Femur (tissue), 1 donor: ENCODE results near the gene FOXJ3.
A peak's percentile ranks its signal among the peaks of the same experiment; 100 is the strongest.

Experiments
- DNase-seq: peaks from one replicate; pipeline ENCODE4 v3.0.0-alpha.2; 2017

FOXJ3 gene

DNA sequence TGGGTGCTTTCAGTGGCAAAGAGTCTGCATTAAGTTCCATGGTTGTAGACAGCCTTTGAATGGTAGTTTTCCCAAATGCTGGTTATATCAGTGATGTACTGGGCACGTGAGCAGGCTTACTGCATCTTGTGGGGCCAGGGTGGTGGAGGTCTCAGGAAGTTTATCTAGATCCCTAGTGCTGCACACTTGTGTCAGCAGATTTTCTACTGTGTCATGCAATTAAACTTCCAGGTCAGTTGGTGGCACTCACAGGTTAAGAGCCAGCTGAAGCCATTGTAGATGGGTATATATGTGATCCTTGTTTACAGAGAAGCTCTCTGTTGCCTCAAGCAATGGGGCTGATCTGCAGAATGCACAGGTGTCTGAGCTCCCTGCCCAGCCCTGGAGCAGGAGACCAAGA lies 33.0 kb downstream of the FOXJ3 start:
- DNase-seq: no peak

DNA sequence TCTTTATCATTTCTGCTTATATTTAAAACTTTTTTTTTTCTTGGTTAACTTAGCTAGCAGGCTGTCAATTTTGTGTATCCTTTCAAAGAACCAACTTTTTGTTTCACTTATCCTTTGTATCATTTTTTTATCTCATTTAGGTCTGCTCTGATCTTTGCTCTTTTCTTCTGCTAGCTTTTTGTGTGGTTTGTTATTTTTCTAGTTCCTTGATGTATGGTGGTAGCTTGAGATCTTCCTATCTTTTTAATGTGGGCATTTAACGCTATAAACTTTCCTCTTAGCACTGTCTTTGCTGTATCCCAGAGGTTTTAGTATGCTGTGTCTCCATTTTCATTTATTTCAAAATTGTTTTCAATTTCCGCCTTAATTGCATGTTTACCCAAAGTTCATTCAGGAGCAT lies 36.5 kb downstream of the FOXJ3 start:
- no peak for DNase-seq

DNA sequence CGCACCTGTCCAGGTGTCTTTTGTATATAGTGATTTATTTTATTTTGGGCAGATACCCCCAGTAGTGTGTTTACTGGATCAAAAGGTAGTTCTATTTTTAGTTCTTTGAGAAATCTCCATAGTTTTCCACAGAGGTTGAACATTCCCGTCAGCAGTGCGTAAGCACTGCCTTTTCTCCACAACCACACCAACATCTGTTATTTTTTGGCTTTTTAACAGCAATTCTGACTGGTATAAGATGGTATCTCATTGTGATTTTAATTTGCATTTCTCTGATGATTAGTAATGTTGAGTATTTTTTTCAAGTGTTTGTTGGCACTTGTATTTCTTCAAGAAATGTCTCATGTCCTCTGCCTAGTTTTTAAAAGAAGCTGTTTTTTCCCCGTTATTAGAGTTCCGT lies 39.2 kb downstream of the FOXJ3 start:
- no peak for DNase-seq

DNA sequence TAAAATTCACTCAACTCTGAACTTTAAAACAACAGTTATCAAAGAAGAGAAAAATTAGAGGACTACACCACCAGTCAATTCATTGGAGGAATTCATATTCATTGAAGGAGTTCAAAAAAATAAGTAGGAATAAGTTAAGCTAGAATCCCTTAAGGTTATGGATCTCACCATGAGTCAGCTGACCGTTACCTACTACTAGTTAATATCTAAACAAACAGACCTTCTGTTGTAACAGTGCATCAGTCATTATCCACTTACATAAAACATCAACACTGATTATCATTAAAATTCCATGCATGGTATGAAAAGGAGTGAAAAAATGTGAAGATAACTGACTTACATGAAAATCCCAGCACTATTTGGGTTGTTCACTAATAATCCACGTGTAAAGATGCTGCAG lies 44.9 kb downstream of the FOXJ3 start:
- no peak for DNase-seq

DNA sequence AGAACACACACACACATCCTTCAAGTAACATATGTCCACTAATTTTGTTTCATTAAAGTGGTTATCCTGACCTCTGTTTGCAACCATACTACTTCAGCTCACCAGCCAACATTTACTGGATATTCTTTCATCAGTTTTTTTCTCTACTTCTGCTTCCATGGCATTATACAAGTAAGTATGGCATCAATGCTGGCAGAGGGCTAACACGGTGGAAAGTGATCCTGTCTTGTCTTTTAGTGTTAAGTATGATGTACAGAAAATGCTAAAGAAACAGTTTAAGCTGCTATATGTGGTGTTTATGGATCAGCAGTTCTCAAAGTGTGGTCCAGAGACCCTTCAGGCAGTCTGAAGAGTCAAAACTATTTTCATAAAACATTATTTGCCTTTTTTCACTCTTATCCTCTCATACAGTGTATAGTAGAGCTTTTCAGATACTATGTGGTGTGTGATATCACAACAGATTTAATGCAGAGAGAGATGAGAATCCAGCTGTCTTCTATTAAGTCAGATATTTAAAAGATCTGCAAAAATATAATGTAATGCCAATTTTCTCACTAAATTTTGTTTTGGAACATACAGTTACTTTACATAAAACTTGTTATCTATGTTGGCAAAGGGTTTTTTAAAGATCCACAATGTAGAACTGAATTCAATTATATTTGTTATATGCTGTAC lies 46.6 kb downstream of the FOXJ3 start:
- DNase-seq: no peak

DNA sequence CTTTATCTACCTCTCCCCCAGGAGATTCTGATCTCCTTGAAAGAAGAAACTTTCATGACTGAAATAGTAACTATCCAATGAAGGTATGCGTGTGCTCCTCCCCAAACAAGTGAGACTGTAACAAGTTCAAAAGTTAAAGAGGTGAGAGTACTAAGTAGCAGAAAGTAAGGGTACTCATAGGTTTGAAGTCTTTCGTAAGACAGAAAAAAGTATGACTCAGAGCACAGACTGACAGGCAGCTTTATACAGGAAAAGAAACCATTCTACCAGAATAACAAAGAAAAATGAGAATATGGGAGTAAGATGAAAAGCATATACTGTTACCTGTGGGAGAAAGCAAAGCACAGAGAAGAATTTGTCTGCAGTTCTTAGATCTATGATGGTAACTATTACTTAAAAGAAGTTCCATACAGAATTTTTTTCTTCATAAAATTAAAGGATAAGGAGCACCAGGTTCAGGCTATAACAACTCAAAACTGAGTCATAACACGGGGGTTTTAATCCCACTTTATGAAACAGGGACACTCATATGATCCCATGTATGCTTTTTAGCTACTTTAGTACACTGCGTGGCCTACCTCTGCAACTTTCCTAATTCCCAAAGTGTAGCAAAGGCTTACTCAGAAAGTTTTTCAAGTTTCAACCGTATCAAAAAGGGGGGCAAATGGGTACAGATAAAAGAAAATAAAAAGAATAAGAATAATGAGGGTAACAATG lies 52.0 kb downstream of the FOXJ3 start:
- DNase-seq: no peak

DNA sequence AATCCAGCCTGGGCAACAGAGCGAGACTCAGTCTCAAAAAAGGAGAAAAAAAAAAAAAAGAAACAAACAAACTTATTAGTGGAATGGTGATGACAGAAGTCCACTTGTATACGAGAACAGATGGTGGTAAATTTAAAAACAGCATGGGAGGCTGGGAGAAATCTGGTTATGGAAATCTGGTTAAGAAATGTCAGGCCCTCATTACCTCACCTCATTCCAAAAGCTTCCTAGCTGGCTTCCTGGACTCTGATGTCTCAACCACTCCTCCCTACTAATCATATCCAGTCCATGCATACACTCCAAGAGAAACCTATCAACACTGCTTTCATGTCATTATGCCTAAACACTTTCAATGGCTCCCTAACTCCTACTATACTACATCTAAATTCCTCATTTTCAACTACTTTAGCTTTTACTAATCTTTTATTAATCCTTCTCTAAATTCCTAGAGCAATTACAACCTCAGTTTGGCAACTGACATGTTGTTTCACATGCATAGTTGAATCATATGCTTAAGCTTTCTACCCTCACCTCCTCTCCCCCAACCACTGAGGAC lies 52.9 kb downstream of the FOXJ3 start:
- DNase-seq: no peak

DNA sequence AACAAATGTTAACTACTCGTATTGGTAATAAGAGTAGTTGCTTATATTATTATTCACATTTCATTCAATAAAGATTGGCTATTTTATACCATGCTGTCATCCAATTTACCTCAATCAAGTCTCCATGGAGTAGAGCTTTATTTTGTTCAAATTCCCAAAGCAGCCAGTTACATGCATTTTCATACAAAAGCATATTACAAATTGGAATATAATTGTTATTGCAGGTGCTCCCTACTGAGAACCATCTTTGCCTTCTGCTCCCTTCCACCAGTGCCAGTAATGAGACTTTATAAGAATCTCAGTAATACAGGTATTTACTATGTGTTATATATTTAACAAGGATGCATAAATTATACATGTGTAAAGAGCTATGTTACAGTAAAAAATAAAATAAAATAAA lies 54.2 kb downstream of the FOXJ3 start:
- no peak for DNase-seq

DNA sequence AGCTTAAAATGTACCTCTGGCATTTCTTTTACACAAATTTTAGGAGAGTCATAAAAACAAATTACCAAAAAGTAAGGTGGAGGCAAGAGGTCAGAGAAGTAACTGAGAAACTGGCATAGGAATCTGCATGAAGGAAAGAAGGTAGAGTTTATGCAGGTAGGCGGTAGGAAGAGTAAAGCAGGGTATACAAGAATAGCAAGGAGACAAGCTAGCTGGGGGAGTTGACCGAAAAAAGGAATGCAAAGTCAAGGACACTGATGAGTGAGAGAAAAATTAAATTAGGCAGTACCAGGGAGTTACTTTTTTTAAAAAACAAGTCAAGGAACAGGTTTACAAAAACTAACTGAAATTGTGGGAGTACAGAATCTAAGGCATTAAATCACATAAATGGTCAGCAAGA lies 56.0 kb downstream of the FOXJ3 start:
- no peak for DNase-seq

DNA sequence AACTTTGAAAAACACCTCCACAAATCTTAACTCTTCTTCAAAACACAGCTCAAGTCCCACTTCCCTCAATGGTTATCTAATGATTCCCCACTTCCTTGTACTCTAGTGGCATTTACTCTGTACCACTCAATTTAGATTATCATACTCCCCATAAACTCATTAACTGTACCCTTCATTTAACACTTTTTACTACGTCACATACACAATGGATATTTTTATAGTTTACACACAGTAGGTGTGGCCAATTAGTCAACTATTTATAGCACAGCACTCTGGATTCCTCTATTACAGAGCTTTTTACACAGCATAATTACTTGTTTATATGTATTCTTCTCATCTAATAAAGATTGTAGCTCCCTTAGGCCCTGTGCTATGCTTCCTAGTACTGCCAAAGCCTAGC lies 62.1 kb downstream of the FOXJ3 start:
- DNase-seq: no peak

DNA sequence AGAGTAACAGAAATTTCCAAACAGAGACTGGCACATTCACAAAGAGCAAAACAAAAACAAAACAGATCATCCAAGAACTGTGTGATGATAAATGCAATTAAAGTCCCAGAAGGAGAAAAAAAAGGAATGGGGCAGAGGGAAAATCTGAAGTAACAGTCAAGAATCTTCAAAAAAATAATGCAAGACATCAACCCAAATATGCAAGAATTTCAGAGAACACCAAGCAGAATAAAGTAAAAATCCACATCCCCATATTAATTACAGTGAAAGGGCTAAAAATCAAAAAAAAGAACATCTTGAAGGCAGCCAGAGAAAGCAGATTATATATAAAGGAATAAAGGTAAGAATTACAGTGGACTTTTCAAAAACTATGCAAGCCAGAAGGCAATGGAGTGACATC lies 67.1 kb downstream of the FOXJ3 start:
- no peak for DNase-seq

DNA sequence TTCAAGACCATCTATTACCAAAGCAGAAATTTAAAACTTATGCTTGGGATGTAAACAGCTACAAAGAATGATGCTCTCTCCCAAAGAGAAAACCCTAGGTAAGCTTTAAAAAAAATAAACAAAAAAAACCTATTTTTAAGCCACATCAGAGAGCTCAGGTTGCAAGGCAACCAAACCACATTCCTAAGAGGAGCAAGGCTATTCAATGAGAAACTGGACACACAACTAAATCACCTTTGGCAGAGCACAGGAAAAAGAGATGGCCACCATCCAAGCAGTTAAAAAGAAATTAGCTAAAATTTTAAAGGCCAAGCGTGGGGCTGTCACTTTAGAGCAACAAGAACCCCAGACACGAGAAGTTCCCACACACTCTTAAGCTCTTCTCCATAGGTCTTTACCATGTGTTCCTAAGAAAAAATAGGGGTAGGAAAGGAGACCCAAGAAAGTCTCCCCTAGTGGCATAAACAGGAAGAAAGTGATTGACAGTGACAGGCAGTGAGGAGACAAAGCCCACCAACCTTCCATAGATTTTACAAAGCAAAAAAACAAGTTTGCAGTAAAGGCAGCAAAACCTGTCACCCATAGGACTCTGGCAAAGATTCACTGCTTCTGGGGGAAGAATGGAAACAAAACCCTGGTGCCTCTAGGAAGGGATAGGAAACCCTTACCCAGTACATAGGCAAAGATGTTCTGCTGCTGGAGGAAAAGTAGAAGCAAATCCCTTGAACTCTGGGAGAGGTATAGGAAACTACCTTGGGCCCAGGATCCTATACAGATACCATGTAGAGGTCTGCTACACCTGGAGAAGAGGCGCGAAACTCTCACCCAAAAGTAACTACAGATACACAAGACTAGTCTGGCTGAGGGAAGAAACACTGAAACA lies 68.5 kb downstream of the FOXJ3 start:
- DNase-seq: no peak

DNA sequence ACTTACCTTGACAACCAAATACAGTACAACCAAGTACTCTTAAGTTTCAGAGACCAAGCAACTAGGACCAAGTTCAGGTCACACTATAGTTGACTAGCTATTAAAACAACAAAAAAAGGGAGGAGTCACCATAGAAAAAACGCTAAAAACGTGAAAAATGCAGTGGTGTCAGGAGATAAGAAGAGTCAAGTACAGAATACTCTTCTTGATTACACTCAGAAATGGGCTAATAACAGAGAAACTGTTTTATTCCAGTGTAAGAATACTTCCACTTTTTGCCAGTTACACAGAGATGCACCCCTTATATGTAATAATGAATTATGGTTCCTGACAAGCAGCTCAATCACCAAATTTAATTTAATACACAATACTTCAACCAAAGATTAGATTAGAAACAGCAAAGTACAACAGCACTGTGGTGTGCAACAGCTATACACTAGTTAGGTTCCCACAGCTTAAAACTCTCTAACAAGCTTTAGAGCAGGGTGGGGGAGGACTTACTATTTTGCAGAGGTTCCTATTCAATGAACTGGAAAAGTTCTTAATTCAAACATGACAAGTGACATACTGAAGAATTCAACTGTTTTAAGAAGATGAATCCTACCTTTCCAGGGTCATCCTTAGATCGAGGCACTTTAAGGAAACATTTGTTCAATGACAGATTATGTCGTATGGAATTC lies 70.4 kb downstream of the FOXJ3 start:
- DNase-seq: no peak

DNA sequence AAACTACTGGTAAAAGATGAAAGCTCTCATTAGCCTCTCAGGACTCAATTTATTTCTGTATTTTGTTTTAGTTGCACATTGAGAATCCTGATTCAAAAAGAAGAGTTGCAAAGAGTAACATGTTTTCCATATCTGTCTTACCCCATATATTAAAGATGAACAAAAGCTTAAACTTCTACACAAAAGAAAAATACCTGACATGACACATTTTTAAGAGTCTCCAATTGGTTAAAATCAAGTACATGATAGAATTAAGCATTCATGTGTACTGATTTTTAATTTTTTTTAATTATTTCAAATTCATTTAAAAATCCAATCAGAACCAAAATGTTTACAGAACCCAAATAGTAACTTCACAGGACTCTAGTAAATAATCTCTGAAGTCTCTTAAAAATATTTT lies 72.0 kb downstream of the FOXJ3 start:
- no peak for DNase-seq

DNA sequence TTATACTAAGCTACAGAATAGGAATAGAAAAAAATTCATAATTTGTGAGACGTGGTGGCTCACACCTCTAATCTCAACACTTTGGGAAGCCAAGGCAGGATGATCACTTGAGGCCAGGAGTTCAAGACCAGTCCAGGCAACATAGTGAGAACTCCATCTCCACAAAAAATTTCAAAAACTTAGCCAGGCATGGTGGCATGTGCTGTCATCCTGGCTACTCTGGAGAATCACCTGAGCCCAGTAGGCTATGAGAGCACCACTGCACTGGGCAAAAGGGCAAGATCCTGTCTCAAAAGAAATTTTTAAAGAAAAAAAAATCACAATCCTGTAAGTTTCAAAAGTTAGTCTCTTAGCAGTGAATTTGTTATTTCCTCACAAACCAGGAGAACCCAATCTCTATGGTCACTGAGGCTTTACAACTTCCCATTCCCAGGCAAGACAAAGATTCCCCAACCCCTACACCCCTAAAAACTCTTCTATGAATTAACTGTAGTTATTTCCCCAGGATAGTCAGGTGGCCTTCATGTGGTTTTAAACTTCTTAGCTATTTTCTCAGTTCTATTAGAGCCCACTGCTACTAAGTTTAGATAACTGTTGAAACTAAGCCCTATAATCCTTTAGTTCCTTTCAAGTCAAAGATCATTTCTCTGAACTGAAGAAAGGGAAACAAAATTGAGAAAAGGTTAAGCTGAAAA lies 74.5 kb downstream of the FOXJ3 start:
- no peak for DNase-seq

DNA sequence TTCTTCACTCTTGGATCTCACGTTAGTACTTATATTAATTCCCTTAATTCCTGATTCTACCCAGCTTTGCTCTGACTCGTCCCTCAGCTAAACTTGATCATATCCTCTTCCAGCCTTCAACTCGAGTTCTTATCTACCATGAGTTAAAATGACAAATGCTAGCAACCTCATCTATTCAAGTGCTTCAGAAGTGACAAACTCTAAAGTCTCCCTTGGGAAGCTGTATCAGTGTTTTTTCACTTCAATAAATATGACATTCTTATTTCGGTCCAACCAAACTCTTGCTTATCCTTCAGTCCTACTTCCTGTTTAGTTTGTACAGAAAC lies 75.3 kb downstream of the FOXJ3 start:
- DNase-seq: no peak

DNA sequence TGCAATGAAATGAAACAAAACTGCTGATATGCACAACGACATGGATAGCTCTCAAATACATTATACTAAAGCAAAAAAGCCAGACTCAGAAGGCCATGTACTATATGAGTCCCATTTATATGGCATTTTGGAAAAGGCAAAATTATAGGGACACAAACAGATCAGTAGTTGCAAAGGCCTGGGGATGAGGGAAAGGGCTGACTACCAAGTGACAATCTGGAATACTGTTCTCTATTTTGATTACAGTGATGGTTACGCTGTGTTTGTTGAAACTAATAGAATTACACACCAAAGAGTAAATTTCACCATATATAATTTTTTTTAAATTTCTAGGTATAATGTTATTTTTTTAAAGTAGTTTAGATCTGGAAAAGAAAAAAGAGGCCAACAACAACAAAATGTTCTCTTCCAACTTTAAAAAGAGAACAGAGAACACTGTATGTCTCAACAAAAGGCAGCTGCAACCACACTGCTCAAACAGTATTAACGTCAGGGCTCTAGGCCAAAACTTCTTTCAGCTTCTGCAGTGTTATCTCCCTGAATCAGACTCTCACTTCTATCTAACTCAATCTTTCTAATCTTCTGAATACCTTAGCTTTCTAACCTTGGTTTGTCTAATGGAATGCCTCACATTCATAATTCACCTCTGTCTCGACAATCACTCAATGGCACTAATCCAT lies 75.8 kb downstream of the FOXJ3 start:
- DNase-seq: no peak

DNA sequence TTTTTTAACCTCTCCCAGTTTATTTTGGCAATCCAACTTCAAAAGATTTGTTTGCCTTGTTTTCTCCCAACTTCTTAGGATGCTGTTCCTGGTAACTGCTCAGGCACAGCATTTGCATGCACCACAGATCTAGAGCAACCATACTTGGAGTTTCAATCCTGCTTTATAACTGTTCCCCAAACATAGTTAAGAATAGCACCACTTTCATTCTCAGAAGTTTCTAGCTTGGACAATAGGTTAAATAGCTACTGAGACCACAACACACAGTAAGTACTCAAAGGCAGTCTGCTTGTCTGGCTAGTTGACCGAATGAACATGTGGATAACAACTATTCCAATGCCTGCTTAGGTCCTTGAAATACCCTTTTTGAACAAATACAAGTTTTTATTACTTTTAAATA lies 76.8 kb downstream of the FOXJ3 start:
- DNase-seq: no peak

DNA sequence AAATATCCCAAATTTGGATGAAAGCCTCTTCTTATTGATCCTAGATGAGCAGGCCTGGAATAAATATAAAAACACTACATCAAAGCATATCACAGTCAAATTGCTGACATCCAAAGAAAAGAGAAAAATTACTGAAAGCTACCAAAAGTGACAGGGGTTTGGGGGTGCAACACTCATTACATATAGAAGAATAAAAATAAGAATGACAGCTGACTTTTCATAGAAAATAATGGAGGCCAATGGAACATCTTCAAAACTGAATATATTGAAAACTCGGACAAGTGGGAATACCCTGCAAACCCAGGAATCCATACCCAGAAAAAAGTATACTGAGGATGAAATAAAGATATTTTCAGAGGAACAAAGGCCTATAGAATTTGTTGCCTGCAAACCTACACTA lies 84.0 kb downstream of the FOXJ3 start:
- no peak for DNase-seq

DNA sequence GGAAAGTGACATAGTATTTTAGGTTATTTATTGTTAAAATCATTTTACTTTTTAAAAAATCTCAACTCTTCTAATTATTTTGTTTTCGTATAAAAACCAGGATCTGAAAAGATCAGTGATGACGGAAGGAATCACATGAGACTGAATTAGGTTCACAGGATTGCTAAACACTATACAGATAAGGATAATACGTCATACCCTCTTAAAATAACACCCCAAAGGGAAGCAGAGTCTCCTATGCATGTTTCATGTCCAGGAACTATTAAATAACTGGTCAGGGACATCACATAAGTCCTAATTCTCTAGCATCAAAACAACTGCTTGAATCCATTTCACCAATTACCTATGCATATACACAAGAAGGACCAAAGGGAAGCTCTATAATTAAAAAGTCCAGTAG lies 84.9 kb downstream of the FOXJ3 start:
- DNase-seq: no peak

DNA sequence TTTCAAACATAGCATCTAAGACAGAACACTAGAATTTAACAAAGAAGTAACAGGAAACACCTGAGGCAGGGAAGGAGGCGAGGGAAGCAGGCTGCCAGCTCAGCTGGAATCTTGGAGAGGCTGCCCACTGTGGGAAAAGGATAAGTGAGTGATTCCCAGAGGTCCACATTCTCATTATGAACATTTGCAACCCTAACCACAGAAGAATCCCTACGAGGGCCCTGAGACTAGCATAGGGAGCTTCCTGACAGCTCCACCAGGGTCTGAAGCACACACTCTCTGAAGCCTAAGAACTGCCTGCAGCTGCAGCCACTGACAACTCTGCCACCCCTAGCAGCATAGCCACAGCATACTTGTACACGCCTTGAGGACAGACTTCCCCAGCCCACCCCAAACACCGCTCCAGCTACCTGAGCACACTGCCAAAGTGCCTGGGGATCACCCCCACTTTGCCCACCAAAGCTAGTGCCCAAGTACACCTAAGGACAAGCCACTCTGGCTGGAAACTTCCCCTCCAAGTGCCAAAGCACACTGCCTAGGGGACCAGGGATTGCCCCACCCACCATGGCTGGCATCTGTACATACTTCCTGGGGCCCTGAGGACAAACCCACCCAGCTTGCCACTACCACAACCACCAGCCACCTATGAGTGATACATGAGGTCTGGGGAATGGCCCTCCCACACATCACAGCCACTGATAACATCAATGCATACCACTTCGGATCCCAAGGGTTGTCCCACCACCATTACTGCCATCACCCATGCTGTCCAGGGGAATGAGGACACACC lies 93.9 kb downstream of the FOXJ3 start:
- peak; percentile 15 for DNase-seq
